Liver (tissue), 2 donors: ENCODE measurements around the gene UBXN11.

Experiments used
- TF ChIP-seq, protein P1 (sequence below): fragments of 150-350 bp; IDR thresholded peaks from 2 replicates; pipeline ENCODE4 v1.5.1; 2017; ENCODE audit warnings: improper control_type of control experiment, low read depth, low read length; ENCODE audit not compliant: missing input control
- TF ChIP-seq, protein P2 (sequence below): IDR thresholded peaks from 2 replicates; pipeline ENCODE4 v1.6.1; 2016; ENCODE audit warnings: antibody characterized with exemption, mild to moderate bottlenecking
- donor health status: healthy.

DNA sequence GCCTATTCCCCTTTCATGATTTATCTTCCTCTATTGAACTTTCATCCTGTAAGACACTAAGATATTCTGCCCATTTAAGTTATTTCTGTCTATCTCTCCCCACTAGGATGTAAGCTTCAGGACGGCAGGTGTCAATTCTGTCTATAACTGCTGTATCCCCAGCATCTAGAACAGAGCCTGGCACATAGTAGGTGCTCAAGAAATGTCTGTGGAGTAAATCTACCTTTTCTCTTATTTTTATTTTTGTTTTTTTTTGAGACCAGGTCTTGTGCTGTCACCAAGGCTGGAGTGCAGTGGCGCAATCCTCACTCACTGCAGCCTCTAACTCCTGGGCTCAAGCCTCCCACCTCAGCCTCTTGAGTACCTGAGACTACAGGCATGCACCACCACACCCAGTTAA, 16.9 kb upstream of the UBXN11 start:
- TF ChIP-seq, protein P1, sequence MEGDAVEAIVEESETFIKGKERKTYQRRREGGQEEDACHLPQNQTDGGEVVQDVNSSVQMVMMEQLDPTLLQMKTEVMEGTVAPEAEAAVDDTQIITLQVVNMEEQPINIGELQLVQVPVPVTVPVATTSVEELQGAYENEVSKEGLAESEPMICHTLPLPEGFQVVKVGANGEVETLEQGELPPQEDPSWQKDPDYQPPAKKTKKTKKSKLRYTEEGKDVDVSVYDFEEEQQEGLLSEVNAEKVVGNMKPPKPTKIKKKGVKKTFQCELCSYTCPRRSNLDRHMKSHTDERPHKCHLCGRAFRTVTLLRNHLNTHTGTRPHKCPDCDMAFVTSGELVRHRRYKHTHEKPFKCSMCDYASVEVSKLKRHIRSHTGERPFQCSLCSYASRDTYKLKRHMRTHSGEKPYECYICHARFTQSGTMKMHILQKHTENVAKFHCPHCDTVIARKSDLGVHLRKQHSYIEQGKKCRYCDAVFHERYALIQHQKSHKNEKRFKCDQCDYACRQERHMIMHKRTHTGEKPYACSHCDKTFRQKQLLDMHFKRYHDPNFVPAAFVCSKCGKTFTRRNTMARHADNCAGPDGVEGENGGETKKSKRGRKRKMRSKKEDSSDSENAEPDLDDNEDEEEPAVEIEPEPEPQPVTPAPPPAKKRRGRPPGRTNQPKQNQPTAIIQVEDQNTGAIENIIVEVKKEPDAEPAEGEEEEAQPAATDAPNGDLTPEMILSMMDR: no peak
- TF ChIP-seq, protein P2, sequence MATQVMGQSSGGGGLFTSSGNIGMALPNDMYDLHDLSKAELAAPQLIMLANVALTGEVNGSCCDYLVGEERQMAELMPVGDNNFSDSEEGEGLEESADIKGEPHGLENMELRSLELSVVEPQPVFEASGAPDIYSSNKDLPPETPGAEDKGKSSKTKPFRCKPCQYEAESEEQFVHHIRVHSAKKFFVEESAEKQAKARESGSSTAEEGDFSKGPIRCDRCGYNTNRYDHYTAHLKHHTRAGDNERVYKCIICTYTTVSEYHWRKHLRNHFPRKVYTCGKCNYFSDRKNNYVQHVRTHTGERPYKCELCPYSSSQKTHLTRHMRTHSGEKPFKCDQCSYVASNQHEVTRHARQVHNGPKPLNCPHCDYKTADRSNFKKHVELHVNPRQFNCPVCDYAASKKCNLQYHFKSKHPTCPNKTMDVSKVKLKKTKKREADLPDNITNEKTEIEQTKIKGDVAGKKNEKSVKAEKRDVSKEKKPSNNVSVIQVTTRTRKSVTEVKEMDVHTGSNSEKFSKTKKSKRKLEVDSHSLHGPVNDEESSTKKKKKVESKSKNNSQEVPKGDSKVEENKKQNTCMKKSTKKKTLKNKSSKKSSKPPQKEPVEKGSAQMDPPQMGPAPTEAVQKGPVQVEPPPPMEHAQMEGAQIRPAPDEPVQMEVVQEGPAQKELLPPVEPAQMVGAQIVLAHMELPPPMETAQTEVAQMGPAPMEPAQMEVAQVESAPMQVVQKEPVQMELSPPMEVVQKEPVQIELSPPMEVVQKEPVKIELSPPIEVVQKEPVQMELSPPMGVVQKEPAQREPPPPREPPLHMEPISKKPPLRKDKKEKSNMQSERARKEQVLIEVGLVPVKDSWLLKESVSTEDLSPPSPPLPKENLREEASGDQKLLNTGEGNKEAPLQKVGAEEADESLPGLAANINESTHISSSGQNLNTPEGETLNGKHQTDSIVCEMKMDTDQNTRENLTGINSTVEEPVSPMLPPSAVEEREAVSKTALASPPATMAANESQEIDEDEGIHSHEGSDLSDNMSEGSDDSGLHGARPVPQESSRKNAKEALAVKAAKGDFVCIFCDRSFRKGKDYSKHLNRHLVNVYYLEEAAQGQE: no peak
